ENCODE measurements around the gene FADS1. TPM values are rescaled to one million over a fixed set of nuclear protein-coding genes. Genes with fewer than 3 reads are reported as not detected.

Gene FADS1
- total RNA-seq: 32.8 and 54.6 TPM in 2 replicates

DNA sequence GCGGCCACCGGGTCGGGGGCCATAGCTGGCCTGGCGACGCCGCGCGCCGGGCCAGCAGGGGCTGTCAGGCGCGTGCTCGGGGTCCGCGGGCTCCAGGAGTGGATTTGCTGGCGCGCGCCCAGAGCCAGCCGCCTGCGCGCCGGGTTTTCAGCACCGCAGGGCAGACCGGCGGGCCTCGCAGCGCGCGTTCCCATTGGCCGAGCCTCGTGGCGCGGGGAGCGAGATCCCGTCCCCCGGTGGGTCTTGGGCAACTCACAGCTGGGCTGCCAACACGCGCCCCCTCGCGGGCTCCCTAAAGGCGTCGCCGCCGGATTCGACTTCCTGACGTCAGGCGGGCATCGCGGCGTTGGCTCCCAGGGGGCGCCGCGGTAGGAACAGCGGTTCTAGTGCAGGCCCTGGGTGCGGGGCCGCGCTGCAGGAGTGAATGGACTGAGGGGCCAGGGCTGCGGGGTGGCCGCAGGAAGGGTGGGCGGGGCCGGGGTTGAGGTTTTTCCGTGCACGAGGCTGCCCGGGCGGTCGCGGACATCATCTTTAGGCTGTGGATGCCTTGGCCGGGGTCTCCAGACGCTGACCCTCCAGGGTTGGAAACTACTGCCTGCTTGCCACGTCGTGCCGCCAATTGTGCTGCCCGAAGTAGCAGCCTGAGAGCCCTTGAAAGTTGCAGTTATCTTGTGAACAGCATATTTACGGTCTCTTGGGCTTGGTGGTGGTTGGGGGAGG lies at the start of gene FADS1:
Gene FADS1, minus strand, starts transcription at position 268 of the 720 bp plus-strand sequence. Its CDS starts 74 bp downstream, at position 194.

DNA sequence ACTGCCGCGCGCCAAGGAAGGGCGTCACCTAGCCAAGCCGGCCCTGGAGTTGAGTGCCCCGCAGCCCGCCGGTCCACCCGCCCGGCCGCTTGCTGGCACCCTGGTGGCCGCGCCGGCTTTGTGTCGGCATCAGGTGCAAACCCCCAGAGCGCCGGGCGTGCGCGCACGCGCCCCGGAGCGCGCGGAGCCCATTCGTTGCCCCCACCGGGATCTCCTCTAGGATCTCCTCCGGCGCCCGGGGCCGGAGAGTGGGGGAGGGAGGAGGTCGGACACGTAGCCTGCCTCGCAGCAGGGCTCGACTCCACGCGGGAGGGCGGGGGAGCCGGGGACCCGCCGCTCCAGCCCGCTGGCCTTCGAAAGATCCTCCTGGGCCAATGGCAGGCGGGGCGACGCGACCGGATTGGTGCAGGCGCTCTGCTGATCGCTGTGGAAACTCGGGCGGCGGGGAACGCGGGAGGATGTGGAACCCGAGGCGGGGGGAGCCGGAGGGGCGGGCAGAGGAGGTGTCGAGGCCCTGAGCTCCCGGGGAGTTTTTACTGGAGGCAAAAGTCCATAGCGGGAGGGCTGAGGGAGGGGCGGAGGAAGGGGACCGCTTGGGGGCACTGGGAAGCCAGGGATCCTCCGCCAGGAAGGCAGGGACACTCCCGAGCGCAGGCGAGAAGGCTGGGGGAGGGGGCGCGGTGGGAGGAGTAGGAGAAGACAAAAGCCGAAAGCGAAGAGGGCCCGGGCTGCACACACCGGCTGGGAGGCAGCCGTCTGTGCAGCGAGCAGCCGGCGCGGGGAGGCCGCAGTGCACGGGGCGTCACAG lies 11.0 kb upstream of the FADS1 start, which contains the start of gene FADS2:
Gene FADS2, plus strand, starts transcription at position 730 of the 808 bp plus-strand sequence. CDS start 91 bp downstream, outside the sequence.

DNA sequence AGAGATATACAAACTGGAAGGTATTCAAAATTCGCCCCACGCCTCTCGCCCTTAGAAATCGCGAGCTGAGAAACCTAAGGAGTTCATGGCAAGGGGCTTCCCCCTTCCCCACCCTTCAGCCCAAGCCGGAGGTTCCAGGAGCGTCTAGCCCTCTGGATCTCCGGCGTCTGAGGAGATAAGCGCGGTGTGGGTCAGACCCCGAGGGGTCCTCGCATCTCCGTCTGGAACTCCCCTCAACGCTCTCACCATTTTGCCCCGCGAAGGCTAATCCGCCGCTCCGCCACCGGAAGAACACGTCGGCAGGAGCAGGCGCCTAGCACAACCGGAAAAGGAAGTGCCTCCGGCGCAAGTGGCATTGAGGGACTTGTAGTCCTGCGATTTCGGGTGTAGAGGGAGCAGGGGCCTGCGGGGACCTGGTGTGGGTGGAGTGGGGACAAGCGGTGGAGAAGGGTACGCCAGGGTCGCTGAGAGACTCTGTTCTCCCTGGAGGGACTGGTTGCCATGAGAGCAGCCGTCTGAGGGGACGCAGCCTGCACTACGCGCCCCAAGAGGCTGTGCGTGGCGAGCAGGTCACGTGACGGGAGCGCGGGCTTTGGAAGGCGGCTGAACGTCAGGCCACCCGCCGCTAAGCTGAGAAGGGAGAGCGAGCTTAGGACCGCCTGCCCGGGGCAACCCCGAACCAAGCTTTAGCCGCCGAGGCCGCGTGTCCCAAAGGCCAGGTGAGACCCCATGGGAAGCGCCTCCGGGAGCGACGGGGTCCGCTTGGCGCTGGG lies 24.3 kb downstream of the FADS1 start, which contains the start of the genes FEN1 and TMEM258:
Gene FEN1, plus strand, starts transcription at position 602 of the 773 bp plus-strand sequence. CDS start 2,451 bp downstream, outside the sequence.
Gene TMEM258, minus strand, starts transcription at position 290 of the 773 bp plus-strand sequence. Its CDS starts 41 bp downstream, at position 249.

DNA sequence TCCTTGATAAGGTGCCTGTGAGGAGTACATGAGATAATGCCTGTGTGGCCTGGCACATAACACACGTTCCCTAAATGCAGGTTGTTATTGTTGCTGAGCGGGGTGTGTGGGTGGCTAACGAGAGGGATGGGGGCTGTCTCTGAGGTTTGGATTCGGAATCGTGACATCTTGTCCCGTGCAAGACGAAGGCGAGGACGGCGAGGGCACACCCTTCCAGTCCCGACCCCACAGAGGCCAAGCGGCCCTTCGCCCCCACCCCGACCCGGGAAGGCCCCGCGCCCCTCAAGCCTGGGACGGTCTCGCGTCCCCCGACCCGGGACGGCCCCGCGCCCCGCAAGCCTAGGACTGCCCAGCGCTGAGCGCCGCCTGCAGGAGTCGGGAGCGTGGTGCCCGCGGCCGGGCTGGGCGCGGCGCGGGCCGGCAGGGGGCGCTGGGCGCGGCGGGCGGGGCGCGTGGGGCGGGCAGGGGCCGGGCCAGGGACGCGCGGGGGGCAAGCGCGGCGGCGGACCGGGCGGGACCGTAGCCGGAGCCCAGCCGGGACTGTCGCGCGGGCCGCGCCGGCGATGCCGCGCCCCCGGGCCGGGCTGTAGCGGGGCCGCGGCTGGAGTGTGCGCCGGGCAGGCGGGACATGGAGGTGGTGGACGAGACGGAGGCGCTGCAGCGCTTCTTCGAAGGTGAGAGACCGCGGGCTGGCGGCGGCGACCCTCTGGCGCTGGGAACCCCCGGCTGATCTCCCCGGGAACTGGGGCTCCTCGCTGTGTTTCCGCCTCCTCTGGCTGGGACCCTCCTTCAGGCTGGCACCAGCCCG lies 64.5 kb downstream of the FADS1 start, which contains the start of gene MYRF:
Gene MYRF, plus strand, starts transcription at position 520 of the 808 bp plus-strand sequence. Its CDS starts 109 bp downstream, at position 629.

Other genes starting within 250 kb of the FADS1 start
- 3.6 and 10.8 TPM in 2 replicates for gene SYT7, start 235.9 kb downstream of the FADS1 start, total RNA-seq
- 0.16 and 0.49 TPM in 2 replicates for gene DAGLA, start 136.6 kb downstream of the FADS1 start, total RNA-seq
- 0.04 TPM in 1 of 2 replicates, not detected in the other for gene MYRF, start 64.4 kb downstream of the FADS1 start, total RNA-seq
- 94.1 and 112 TPM in 2 replicates for gene TMEM258, start 24.4 kb downstream of the FADS1 start, total RNA-seq
- 16.6 and 63.6 TPM in 2 replicates for gene FEN1, start 24.1 kb downstream of the FADS1 start, total RNA-seq
- gene FADS2, start 11.3 kb upstream of the FADS1 start, total RNA-seq: 162 and 243 TPM in 2 replicates
- 33.4 and 130 TPM in 2 replicates for gene FADS3, start 74.5 kb upstream of the FADS1 start, total RNA-seq
- gene RAB3IL1, start 100.6 kb upstream of the FADS1 start, total RNA-seq: 0.53 and 0.78 TPM in 2 replicates
- gene BEST1, start 133.3 kb upstream of the FADS1 start, total RNA-seq: 0.11 and 1.4 TPM in 2 replicates
- 407 and 508 TPM in 2 replicates for gene FTH1, start 150.6 kb upstream of the FADS1 start, total RNA-seq